ENCODE data around the gene EMD. TPM values are rescaled to one million over a fixed set of nuclear protein-coding genes. Genes with fewer than 3 reads are reported as not detected.
A peak's percentile ranks its signal among the peaks of the same experiment; 100 is the strongest.

EMD gene
- total and polyA plus RNA-seq, 10 of the 15 experiments (the other 5 are each of a cell fraction or from before 2014, with no cell fraction given) = 0.76 to 100 (median 43.2) TPM

- TF ChIP-seq HSF1 (IDR thresholded peaks at IDR 0.05; ENCODE audit: low read depth, low read length) (no peak), TAF1 (IDR thresholded peaks at IDR 0.05; ENCODE audit: borderline replicate concordance, low read depth, low read length) (peak; percentile 46; the same call in 1 of the 2 replicates), NKRF (conservative IDR thresholded peaks at IDR 0.05) (peak; percentile 78), HCFC1 (IDR thresholded peaks at IDR 0.05; ENCODE audit: low read length) (no peak; the same call in 1 of the 2 replicates), POU2F2 (IDR thresholded peaks at IDR 0.05; ENCODE audit: borderline replicate concordance, low read depth, low read length) (no peak), REST (IDR thresholded peaks at IDR 0.05; ENCODE audit: low read depth, low read length) (no peak), BHLHE40 (IDR thresholded peaks at IDR 0.05; ENCODE audit: borderline replicate concordance in 1 of 2, low read depth in 2 of 2, low read length in 1 of 2) (peak; percentile 66 to 93), YBX1 (IDR thresholded peaks at IDR 0.05) (no peak), EED (IDR thresholded peaks at IDR 0.05; ENCODE audit: low read depth) (no peak), NR2C1 (IDR thresholded peaks at IDR 0.05) (0 out of 2 replicates have a peak, but pooled peaks have one; percentile 8), CBX3 (IDR thresholded peaks at IDR 0.05; ENCODE audit: borderline replicate concordance, low read depth) (no peak), BCL11A (IDR thresholded peaks at IDR 0.05; ENCODE audit: low read depth, low read length) (no peak), PML (IDR thresholded peaks at IDR 0.05; ENCODE audit: low read length) (no peak), NR2F1 (conservative IDR thresholded peaks at IDR 0.05) (0 out of 2 replicates have a peak, but pooled peaks have one; percentile 40), BCLAF1 (IDR thresholded peaks at IDR 0.05) (no peak), RFX5 (IDR thresholded peaks at IDR 0.05; ENCODE audit: low read depth, low read length) (peak; percentile 66; the same call in 1 of the 2 replicates), NFIC (IDR thresholded peaks at IDR 0.05; ENCODE audit: low read depth, low read length) (no peak)
Observed at GRCh38 chrX:154428176-154429171, 49.4 kb downstream of the EMD start, which contains the start of gene ATP6AP1 (continued).
